H4 (cell line): Measurements from ENCODE around the gene ACRBP. TPM values are rescaled to one million over a fixed set of nuclear protein-coding genes. Genes with fewer than 3 reads are reported as not detected.

Experiments
- DNase-seq: peaks from one replicate; pipeline ENCODE4 v3.0.0-alpha.2; 2015; ENCODE audit warnings: low spot score
- total RNA-seq: library from RNA; depleted of rRNA; stranded (reverse); fragments of >200 nt; shearing (Covaris generic); gene quantifications from 2 replicates; pipeline ENCODE4 v1.2.3, GENCODE V29; 2014; rRNA removed

The ACRBP gene
- not detected in 2 replicates for total RNA-seq

GRCh38 chr12:6647083-6647604, at the start of gene ACRBP:
TSS of gene ACRBP (minus strand) at chr12:6647432. CDS start at chr12:6647366, 66 bp downstream.
- DNase-seq = no peak

- DNase-seq = no peak
These were observed 48.2 kb upstream of the ACRBP start for GRCh38 chr12:6695313-6696045.

- DNase-seq = no peak
These were observed 47.5 kb upstream of the ACRBP start for GRCh38 chr12:6694701-6695100.

- DNase-seq = no peak
These were observed 46.7 kb upstream of the ACRBP start for GRCh38 chr12:6693832-6694355.

GRCh38 chr12:6692888-6693287, 45.7 kb upstream of the ACRBP start:
- DNase-seq = no peak

GRCh38 chr12:6691473-6691872, 44.2 kb upstream of the ACRBP start:
- DNase-seq = peak; percentile 33

GRCh38 chr12:6688999-6689882, 42.0 kb upstream of the ACRBP start, which contains the start of gene ZNF384:
TSS of gene ZNF384 (minus strand) at chr12:6689375. CDS start at chr12:6679520, 9,855 bp downstream.
- DNase-seq = peak; percentile 100

- DNase-seq = peak; percentile 48
These were observed 41.3 kb upstream of the ACRBP start for GRCh38 chr12:6688543-6688998.

GRCh38 chr12:6685814-6686213, 38.6 kb upstream of the ACRBP start:
- no peak for DNase-seq

GRCh38 chr12:6684609-6685008, 37.4 kb upstream of the ACRBP start:
- no peak for DNase-seq

GRCh38 chr12:6676962-6677361, 29.7 kb upstream of the ACRBP start:
- DNase-seq = no peak

GRCh38 chr12:6672143-6672542, 24.9 kb upstream of the ACRBP start:
- DNase-seq = no peak

GRCh38 chr12:6667559-6668210, 20.5 kb upstream of the ACRBP start:
- DNase-seq = no peak

GRCh38 chr12:6666211-6666610, 19.0 kb upstream of the ACRBP start:
- DNase-seq = no peak

GRCh38 chr12:6664902-6665301, 17.7 kb upstream of the ACRBP start:
- DNase-seq = no peak

GRCh38 chr12:6662906-6663742, 15.9 kb upstream of the ACRBP start, which contains the start of gene ING4:
TSS of gene ING4 (minus strand) at chr12:6663119. CDS start at chr12:6663101, 18 bp downstream.
- peak; percentile 100 for DNase-seq

- DNase-seq = no peak
These were observed 15.3 kb upstream of the ACRBP start for GRCh38 chr12:6662602-6662905.

- DNase-seq = no peak
These were observed 6.8 kb upstream of the ACRBP start for GRCh38 chr12:6653987-6654386.

- DNase-seq = no peak
These were observed 6.1 kb upstream of the ACRBP start for GRCh38 chr12:6653342-6653741.

GRCh38 chr12:6652391-6652790, 5.2 kb upstream of the ACRBP start:
- DNase-seq = no peak

- no peak for DNase-seq
These were observed 3.6 kb upstream of the ACRBP start for GRCh38 chr12:6650832-6651231.
